ENCODE results near the gene RAB37. TPM values are rescaled to one million over a fixed set of nuclear protein-coding genes. Genes with fewer than 3 reads are reported as not detected.

Gene RAB37
- total and polyA plus RNA-seq, 4 donors = 2.5 to 6.9 (median 4.3) TPM

GRCh38 chr17:74779948-74780400, 42.9 kb downstream of the RAB37 start:
- 85% methylated on average over 11 of the region's 11 CpGs for WGBS (ENCODE audit: insufficient coverage)
- no peaks in the 10 kb centered on the region for H3K9me3 ChIP-seq (ENCODE audit: control insufficient read depth, insufficient read depth, low read length)
- peaks cover 31% of the 10 kb centered on the region for H3K36me3 ChIP-seq (ENCODE audit: control insufficient read depth, insufficient read depth, low read length)
- DNase-seq (ENCODE audit: low read depth in 4 of 6, low spot score in 6 of 6) = no peak
- peaks cover 24% of the 10 kb centered on the region for H3K4me1 ChIP-seq (ENCODE audit: control insufficient read depth, insufficient read depth, low read length)
- H3K4me3 ChIP-seq (ENCODE audit: low read depth, low read length) = no peak overlapping the region
- H3K27me3 ChIP-seq (ENCODE audit: control insufficient read depth, insufficient read depth, low read length) = no peaks in the 10 kb centered on the region
- H3K27ac ChIP-seq (ENCODE audit: low read depth, low read length) = no peak overlapping the region

GRCh38 chr17:74780443-74781238, 43.6 kb downstream of the RAB37 start:
- DNase-seq (ENCODE audit: low read depth in 4 of 6, low spot score in 6 of 6) = peak in 1 of 6 donors; percentile 37
- peaks cover 38% of the 10 kb centered on the region for H3K36me3 ChIP-seq (ENCODE audit: control insufficient read depth, insufficient read depth, low read length)
- no peak overlapping the region for H3K27ac ChIP-seq (ENCODE audit: low read depth, low read length)
- no peaks in the 10 kb centered on the region for H3K27me3 ChIP-seq (ENCODE audit: control insufficient read depth, insufficient read depth, low read length)
- WGBS (ENCODE audit: insufficient coverage) = 70% methylated on average over 4 of the region's 7 CpGs
- peaks cover 18% of the 10 kb centered on the region for H3K4me1 ChIP-seq (ENCODE audit: control insufficient read depth, insufficient read depth, low read length)
- H3K4me3 ChIP-seq (ENCODE audit: low read depth, low read length) = no peak overlapping the region
- no peaks in the 10 kb centered on the region for H3K9me3 ChIP-seq (ENCODE audit: control insufficient read depth, insufficient read depth, low read length)

GRCh38 chr17:74782571-74782970, 45.5 kb downstream of the RAB37 start:
- H3K36me3 ChIP-seq (ENCODE audit: control insufficient read depth, insufficient read depth, low read length) = peaks cover 46% of the 10 kb centered on the region
- peaks cover 6% of the 10 kb centered on the region for H3K4me1 ChIP-seq (ENCODE audit: control insufficient read depth, insufficient read depth, low read length)
- WGBS (ENCODE audit: insufficient coverage) = 82% methylated on average over 2 of the region's 5 CpGs
- DNase-seq (ENCODE audit: low read depth in 4 of 6, low spot score in 6 of 6) = no peak
- H3K27ac ChIP-seq (ENCODE audit: low read depth, low read length) = no peak overlapping the region
- H3K27me3 ChIP-seq (ENCODE audit: control insufficient read depth, insufficient read depth, low read length) = no peaks in the 10 kb centered on the region
- H3K4me3 ChIP-seq (ENCODE audit: low read depth, low read length) = no peak overlapping the region
- no peaks in the 10 kb centered on the region for H3K9me3 ChIP-seq (ENCODE audit: control insufficient read depth, insufficient read depth, low read length)

- no peak overlapping the region for H3K4me3 ChIP-seq (ENCODE audit: low read depth, low read length)
- no peaks in the 10 kb centered on the region for H3K27me3 ChIP-seq (ENCODE audit: control insufficient read depth, insufficient read depth, low read length)
- peaks cover 6% of the 10 kb centered on the region for H3K4me1 ChIP-seq (ENCODE audit: control insufficient read depth, insufficient read depth, low read length)
- no peaks in the 10 kb centered on the region for H3K9me3 ChIP-seq (ENCODE audit: control insufficient read depth, insufficient read depth, low read length)
- no peak for DNase-seq (ENCODE audit: low read depth in 4 of 6, low spot score in 6 of 6)
- 80% methylated on average over 5 of the region's 5 CpGs for WGBS (ENCODE audit: insufficient coverage)
- H3K27ac ChIP-seq (ENCODE audit: low read depth, low read length) = no peak overlapping the region
- peaks cover 57% of the 10 kb centered on the region for H3K36me3 ChIP-seq (ENCODE audit: control insufficient read depth, insufficient read depth, low read length)
Observed at GRCh38 chr17:74784125-74784810, 47.2 kb downstream of the RAB37 start.

GRCh38 chr17:74785096-74785980, 48.3 kb downstream of the RAB37 start:
- no peak overlapping the region for H3K27ac ChIP-seq (ENCODE audit: low read depth, low read length)
- H3K4me1 ChIP-seq (ENCODE audit: control insufficient read depth, insufficient read depth, low read length) = peaks cover under 1% of the 10 kb centered on the region
- WGBS (ENCODE audit: insufficient coverage) = 92% methylated on average over 19 of the region's 21 CpGs
- no peaks in the 10 kb centered on the region for H3K9me3 ChIP-seq (ENCODE audit: control insufficient read depth, insufficient read depth, low read length)
- H3K27me3 ChIP-seq (ENCODE audit: control insufficient read depth, insufficient read depth, low read length) = no peaks in the 10 kb centered on the region
- no peak overlapping the region for H3K4me3 ChIP-seq (ENCODE audit: low read depth, low read length)
- no peak for DNase-seq (ENCODE audit: low read depth in 4 of 6, low spot score in 6 of 6)
- H3K36me3 ChIP-seq (ENCODE audit: control insufficient read depth, insufficient read depth, low read length) = peaks cover 53% of the 10 kb centered on the region

- Histone ChIP-seq H3K9me3 (ENCODE audit: control insufficient read depth, insufficient read depth, low read length) (no peaks in the 10 kb centered on the region), H3K4me3 (ENCODE audit: low read depth, low read length) (no peak overlapping the region), H3K27ac (ENCODE audit: low read depth, low read length) (no peak overlapping the region), H3K4me1 (ENCODE audit: control insufficient read depth, insufficient read depth, low read length) (no peaks in the 10 kb centered on the region), H3K36me3 (ENCODE audit: control insufficient read depth, insufficient read depth, low read length) (peaks cover 57% of the 10 kb centered on the region), H3K27me3 (ENCODE audit: control insufficient read depth, insufficient read depth, low read length) (no peaks in the 10 kb centered on the region)
- no peak for DNase-seq (ENCODE audit: low read depth in 4 of 6, low spot score in 6 of 6)
- WGBS (ENCODE audit: insufficient coverage) = 96% methylated on average over 8 of the region's 9 CpGs
Observed at GRCh38 chr17:74785981-74786360, 48.9 kb downstream of the RAB37 start.

GRCh38 chr17:74786431-74787055, 49.5 kb downstream of the RAB37 start:
- 82% methylated on average over 14 of the region's 16 CpGs for WGBS (ENCODE audit: insufficient coverage)
- peaks cover 63% of the 10 kb centered on the region for H3K36me3 ChIP-seq (ENCODE audit: control insufficient read depth, insufficient read depth, low read length)

GRCh38 chr17:74790161-74791058, 53.4 kb downstream of the RAB37 start:
- peaks cover 74% of the 10 kb centered on the region for H3K36me3 ChIP-seq (ENCODE audit: control insufficient read depth, insufficient read depth, low read length)
- no peak overlapping the region for H3K27ac ChIP-seq (ENCODE audit: low read depth, low read length)
- no peak for DNase-seq (ENCODE audit: low read depth in 4 of 6, low spot score in 6 of 6)

More at GRCh38 chr17:74786431-74787055, 49.5 kb downstream of the RAB37 start:
- H3K27ac ChIP-seq (ENCODE audit: low read depth, low read length) = no peak overlapping the region
- H3K9me3 ChIP-seq (ENCODE audit: control insufficient read depth, insufficient read depth, low read length) = no peaks in the 10 kb centered on the region
- no peak for DNase-seq (ENCODE audit: low read depth in 4 of 6, low spot score in 6 of 6)
- no peaks in the 10 kb centered on the region for H3K27me3 ChIP-seq (ENCODE audit: control insufficient read depth, insufficient read depth, low read length)
- H3K4me3 ChIP-seq (ENCODE audit: low read depth, low read length) = no peak overlapping the region
- peaks cover 5% of the 10 kb centered on the region for H3K4me1 ChIP-seq (ENCODE audit: control insufficient read depth, insufficient read depth, low read length)

More at GRCh38 chr17:74790161-74791058, 53.4 kb downstream of the RAB37 start:
- Histone ChIP-seq H3K4me3 (ENCODE audit: low read depth, low read length) (no peak overlapping the region), H3K4me1 (ENCODE audit: control insufficient read depth, insufficient read depth, low read length) (peaks cover 5% of the 10 kb centered on the region), H3K27me3 (ENCODE audit: control insufficient read depth, insufficient read depth, low read length) (no peaks in the 10 kb centered on the region), H3K9me3 (ENCODE audit: control insufficient read depth, insufficient read depth, low read length) (no peaks in the 10 kb centered on the region)
- WGBS (ENCODE audit: insufficient coverage) = 86% methylated on average over 16 of the region's 21 CpGs
